ENCODE measurements around the gene ZNRF3. TPM values are rescaled to one million over a fixed set of nuclear protein-coding genes. Genes with fewer than 3 reads are reported as not detected.

Gene ZNRF3
- total RNA-seq, 1 donor from 2014 or later: 6.7 TPM

DNA sequence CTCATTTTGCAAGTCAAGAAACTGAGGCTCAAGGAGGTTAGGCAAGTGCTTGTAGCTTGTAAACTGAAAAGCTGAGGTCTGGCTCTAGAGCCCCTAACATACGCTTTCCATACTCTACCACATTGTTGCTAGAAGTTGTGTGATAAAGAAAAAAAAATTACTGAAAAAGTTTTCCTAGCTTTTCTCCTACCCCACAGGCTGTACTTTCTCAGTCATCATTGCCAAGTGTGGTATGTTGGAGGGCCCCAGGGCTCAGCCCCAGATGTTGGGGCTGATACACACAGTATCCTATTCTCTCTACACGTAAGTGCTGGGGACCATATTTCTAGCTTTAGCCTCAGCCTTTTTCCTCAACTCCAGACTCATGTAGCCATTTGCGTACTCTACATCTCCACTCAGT lies 205.4 kb downstream of the ZNRF3 start:
- no peaks in the 10 kb centered on the region for H3K9me3 Mint-ChIP-seq (ENCODE audit: low read depth)
- no peaks in the 10 kb centered on the region for H3K36me3 Mint-ChIP-seq (ENCODE audit: low read depth)
- TF ChIP-seq, protein P1, sequence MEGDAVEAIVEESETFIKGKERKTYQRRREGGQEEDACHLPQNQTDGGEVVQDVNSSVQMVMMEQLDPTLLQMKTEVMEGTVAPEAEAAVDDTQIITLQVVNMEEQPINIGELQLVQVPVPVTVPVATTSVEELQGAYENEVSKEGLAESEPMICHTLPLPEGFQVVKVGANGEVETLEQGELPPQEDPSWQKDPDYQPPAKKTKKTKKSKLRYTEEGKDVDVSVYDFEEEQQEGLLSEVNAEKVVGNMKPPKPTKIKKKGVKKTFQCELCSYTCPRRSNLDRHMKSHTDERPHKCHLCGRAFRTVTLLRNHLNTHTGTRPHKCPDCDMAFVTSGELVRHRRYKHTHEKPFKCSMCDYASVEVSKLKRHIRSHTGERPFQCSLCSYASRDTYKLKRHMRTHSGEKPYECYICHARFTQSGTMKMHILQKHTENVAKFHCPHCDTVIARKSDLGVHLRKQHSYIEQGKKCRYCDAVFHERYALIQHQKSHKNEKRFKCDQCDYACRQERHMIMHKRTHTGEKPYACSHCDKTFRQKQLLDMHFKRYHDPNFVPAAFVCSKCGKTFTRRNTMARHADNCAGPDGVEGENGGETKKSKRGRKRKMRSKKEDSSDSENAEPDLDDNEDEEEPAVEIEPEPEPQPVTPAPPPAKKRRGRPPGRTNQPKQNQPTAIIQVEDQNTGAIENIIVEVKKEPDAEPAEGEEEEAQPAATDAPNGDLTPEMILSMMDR (IDR thresholded peaks at IDR 0.05): no peak
- no peak overlapping the region for H3K27ac Mint-ChIP-seq (ENCODE audit: unreplicated experiment)
- H3K27me3 Mint-ChIP-seq (ENCODE audit: low read depth): peaks cover 3% of the 10 kb centered on the region
- no peak overlapping the region for H3K4me3 Mint-ChIP-seq (ENCODE audit: unreplicated experiment)
- H3K4me1 Mint-ChIP-seq (ENCODE audit: low read depth): peaks cover 10% of the 10 kb centered on the region
- DNase-seq (ENCODE audit: low spot score): no peak

DNA sequence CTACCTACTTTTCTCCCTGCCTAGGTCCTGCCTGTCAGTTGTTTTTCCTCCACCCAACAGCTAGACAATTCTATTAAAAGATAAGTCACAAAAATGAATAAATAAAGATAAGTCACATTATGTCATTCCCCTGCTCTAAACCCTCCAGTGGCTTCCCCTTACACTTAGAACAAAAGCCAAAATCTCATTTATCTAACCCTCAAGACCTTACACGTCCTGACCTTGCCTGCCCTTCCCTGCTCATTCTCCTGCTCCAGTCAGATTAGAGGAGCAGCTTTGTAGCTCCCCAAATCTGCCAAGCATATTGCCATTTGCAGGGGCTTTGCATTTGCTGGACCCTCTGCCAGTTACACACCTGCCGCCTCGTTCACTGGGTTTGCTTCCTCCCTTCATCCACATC lies 206.1 kb downstream of the ZNRF3 start:
- Mint-ChIP-seq H3K9me3 (ENCODE audit: low read depth) (no peaks in the 10 kb centered on the region), H3K4me1 (ENCODE audit: low read depth) (peaks cover 16% of the 10 kb centered on the region), H3K36me3 (ENCODE audit: low read depth) (no peaks in the 10 kb centered on the region), H3K4me3 (ENCODE audit: unreplicated experiment) (no peak overlapping the region), H3K27ac (ENCODE audit: unreplicated experiment) (no peak overlapping the region), H3K27me3 (ENCODE audit: low read depth) (peaks cover 3% of the 10 kb centered on the region)
- TF ChIP-seq, protein P1 (IDR thresholded peaks at IDR 0.05): no peak
- DNase-seq (ENCODE audit: low spot score): no peak

DNA sequence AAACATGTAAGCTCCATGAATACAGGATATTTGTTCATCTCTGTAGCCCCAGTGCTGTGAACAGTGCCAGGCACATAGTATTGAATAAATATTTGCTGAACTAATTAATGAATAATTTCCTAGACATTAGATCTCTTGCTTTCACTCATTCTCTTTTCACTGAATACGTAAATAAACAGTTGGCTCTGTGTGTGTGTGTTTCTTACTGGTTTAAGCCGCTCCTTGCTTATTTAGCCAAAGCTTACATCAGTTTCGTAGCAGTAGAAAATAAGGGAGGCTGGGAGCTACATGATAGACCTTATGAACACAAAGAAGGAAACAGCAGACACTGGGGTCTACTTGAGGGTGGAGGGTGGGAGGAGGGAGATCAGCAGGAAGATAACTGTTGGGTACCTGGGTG lies 206.7 kb downstream of the ZNRF3 start:
- Mint-ChIP-seq H3K9me3 (ENCODE audit: low read depth) (no peaks in the 10 kb centered on the region), H3K4me3 (ENCODE audit: unreplicated experiment) (no peak overlapping the region), H3K36me3 (ENCODE audit: low read depth) (no peaks in the 10 kb centered on the region), H3K4me1 (ENCODE audit: low read depth) (peaks cover 16% of the 10 kb centered on the region), H3K27me3 (ENCODE audit: low read depth) (peaks cover 3% of the 10 kb centered on the region), H3K27ac (ENCODE audit: unreplicated experiment) (no peak overlapping the region)
- TF ChIP-seq, protein P1 (IDR thresholded peaks at IDR 0.05): no peak
- no peak for DNase-seq (ENCODE audit: low spot score)

DNA sequence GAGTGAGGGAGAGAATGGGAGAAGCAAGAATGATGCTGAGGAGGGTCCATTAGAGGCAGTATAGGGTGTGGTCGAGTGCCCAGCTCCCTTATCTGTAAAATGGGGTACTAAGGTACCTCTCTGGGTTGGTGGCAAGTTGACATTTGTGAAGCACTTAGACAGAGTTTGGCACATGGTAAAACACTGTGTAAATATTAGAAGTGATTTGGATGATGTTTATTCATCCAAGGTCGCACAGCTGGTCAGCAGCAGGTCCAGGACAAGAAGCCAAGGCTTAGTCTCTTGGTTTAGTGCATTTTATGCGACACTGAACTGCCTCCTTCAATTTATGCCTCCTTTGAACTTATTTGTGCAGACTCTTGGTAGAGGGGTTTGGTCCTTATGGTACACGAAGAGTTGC lies 208.9 kb downstream of the ZNRF3 start:
- no peak for DNase-seq (ENCODE audit: low spot score)
- TF ChIP-seq, protein P1 (IDR thresholded peaks at IDR 0.05): no peak
- H3K27ac Mint-ChIP-seq (ENCODE audit: unreplicated experiment): no peak overlapping the region
- peaks cover 24% of the 10 kb centered on the region for H3K4me1 Mint-ChIP-seq (ENCODE audit: low read depth)
- no peaks in the 10 kb centered on the region for H3K36me3 Mint-ChIP-seq (ENCODE audit: low read depth)
- peaks cover 3% of the 10 kb centered on the region for H3K27me3 Mint-ChIP-seq (ENCODE audit: low read depth)
- H3K4me3 Mint-ChIP-seq (ENCODE audit: unreplicated experiment): no peak overlapping the region
- H3K9me3 Mint-ChIP-seq (ENCODE audit: low read depth): no peaks in the 10 kb centered on the region

DNA sequence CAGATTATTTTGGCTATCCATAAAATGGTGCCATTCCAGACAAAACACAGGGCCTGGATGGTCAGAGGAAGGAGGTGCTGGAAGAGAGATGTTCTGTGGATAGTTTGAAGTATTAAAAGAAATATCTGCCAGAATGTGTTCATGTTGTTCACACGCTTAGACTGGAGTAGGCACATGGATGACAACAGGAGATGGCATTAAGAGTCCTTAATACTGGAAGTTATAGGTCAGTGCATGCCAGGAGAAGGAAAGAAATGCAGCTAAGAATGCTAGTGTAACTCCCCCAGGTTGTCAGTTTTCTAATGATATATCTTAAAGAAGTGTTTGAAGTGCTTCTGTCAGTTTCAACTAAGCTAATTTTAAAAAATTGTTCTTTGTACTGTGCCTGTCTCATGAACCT lies 209.7 kb downstream of the ZNRF3 start:
- TF ChIP-seq, protein P1 (IDR thresholded peaks at IDR 0.05): no peak
- Mint-ChIP-seq H3K4me3 (ENCODE audit: unreplicated experiment) (no peak overlapping the region), H3K4me1 (ENCODE audit: low read depth) (peaks cover 24% of the 10 kb centered on the region), H3K36me3 (ENCODE audit: low read depth) (no peaks in the 10 kb centered on the region), H3K9me3 (ENCODE audit: low read depth) (no peaks in the 10 kb centered on the region), H3K27ac (ENCODE audit: unreplicated experiment) (no peak overlapping the region), H3K27me3 (ENCODE audit: low read depth) (peaks cover 3% of the 10 kb centered on the region)
- no peak for DNase-seq (ENCODE audit: low spot score)

Data from chondrocyte (in vitro differentiated cells).